ENCODE data around the gene SALL2. TPM values are rescaled to one million over a fixed set of nuclear protein-coding genes. Genes with fewer than 3 reads are reported as not detected.
A peak's percentile ranks its signal among the peaks of the same experiment; 100 is the strongest.

The SALL2 gene
- total RNA-seq, 2 donors from 2014 or later: 4.9 to 11.3 TPM

GRCh38 chr14:21498540-21499526 is 27.3 kb downstream of the SALL2 start:
- Histone ChIP-seq H3K9me3 (no peaks in the 10 kb centered on the region), H3K36me3 (peaks cover 46% of the 10 kb centered on the region), H3K27ac (no peak overlapping the region), H3K27me3 (replicated peaks; ENCODE audit: insufficient read depth) (no peaks in the 10 kb centered on the region), H3K4me3 (no peak overlapping the region), H3K4me1 (ENCODE audit: control insufficient read depth in 1 of 2, low read depth in 2 of 2) (no peaks in the 10 kb centered on the region)
- DNase-seq (ENCODE audit: low spot score) (no peak), ATAC-seq (ENCODE audit: insufficient number of reproducible peaks, low FRiP score, low read depth) (no peak)
- peak; percentile 45 for TF ChIP-seq CTCF (IDR thresholded peaks at IDR 0.05)

GRCh38 chr14:21496453-21496852 is 29.7 kb downstream of the SALL2 start:
- no peak overlapping the region for H3K27ac ChIP-seq
- DNase-seq (ENCODE audit: low spot score) (no peak), ATAC-seq (ENCODE audit: insufficient number of reproducible peaks, low FRiP score, low read depth) (no peak)
- peaks cover 45% of the 10 kb centered on the region for H3K36me3 ChIP-seq
- H3K4me1 ChIP-seq (ENCODE audit: control insufficient read depth in 1 of 2, low read depth in 2 of 2): no peaks in the 10 kb centered on the region
- no peaks in the 10 kb centered on the region for H3K27me3 ChIP-seq (replicated peaks; ENCODE audit: insufficient read depth)
- no peaks in the 10 kb centered on the region for H3K9me3 ChIP-seq
- no peak overlapping the region for H3K4me3 ChIP-seq
- TF ChIP-seq CTCF (IDR thresholded peaks at IDR 0.05): no peak

GRCh38 chr14:21494902-21495762 is 31.0 kb downstream of the SALL2 start:
- Histone ChIP-seq H3K36me3 (peaks cover 52% of the 10 kb centered on the region), H3K4me1 (ENCODE audit: control insufficient read depth in 1 of 2, low read depth in 2 of 2) (no peaks in the 10 kb centered on the region), H3K9me3 (no peaks in the 10 kb centered on the region), H3K27ac (no peak overlapping the region), H3K27me3 (replicated peaks; ENCODE audit: insufficient read depth) (no peaks in the 10 kb centered on the region), H3K4me3 (no peak overlapping the region)
- no peak for ATAC-seq (ENCODE audit: insufficient number of reproducible peaks, low FRiP score, low read depth)
- no peak for DNase-seq (ENCODE audit: low spot score)
- no peak for TF ChIP-seq CTCF (IDR thresholded peaks at IDR 0.05)

DNA sequence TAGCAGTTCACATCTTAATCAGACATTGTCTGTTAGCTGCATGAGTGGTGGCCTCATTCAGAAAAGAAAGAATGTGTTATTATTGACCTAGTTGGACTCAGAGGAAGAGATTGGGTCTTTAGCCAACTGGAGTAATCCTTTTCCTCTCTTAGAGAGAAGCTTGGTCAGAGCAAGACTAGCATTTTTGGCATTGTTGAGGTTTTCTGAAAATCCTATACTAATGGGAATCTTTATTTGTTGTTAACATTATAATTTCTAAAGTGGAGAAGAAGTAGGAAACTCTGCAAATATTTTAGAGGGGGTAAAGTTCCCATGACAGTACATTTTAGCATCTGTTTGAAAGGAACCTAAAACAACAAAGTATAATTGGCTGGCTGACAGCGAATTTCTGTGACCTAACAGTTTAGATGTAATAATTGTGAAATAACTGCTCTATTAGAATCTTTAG is 39.5 kb downstream of the SALL2 start:
- Histone ChIP-seq H3K4me1 (ENCODE audit: control insufficient read depth in 1 of 2, low read depth in 2 of 2) (no peaks in the 10 kb centered on the region), H3K4me3 (no peak overlapping the region), H3K9me3 (no peaks in the 10 kb centered on the region), H3K27me3 (replicated peaks; ENCODE audit: insufficient read depth) (no peaks in the 10 kb centered on the region), H3K27ac (no peak overlapping the region), H3K36me3 (peaks cover 42% of the 10 kb centered on the region)
- TF ChIP-seq CTCF (IDR thresholded peaks at IDR 0.05): no peak
- DNase-seq (ENCODE audit: low spot score) (no peak), ATAC-seq (ENCODE audit: insufficient number of reproducible peaks, low FRiP score, low read depth) (no peak)
